Erythroblast (primary cell): ENCODE data around the gene IST1.

ENCODE experiments used
- GATA1 ChIP-seq: IDR thresholded peaks from 2 replicates; pipeline ENCODE4 v1.6.1; 2011; ENCODE audit warnings: low read depth, mild to moderate bottlenecking, control low read depth, low read length, moderate library complexity
- POLR2A ChIP-seq: IDR thresholded peaks from 2 replicates; pipeline ENCODE4 v1.6.1; 2011; ENCODE audit warnings: mild to moderate bottlenecking, low read length

GRCh38 chr16:71883168-71883848, 12.0 kb upstream of the IST1 start:
- no peak for TF ChIP-seq POLR2A
- no peak for TF ChIP-seq GATA1
